AG04449 (cell line): ENCODE measurements around the gene IGF2BP2.

Source experiments
- CTCF ChIA-PET: fragments of 350-600 bp; formaldehyde crosslinking; extraction: SDS; loops from one replicate; lab custom pipeline; 2021; ENCODE audit warnings: antibody characterized with exemption; lab: Yijun Ruan, JAX
- POLR2A ChIA-PET: fragments of 400-600, 350-600 bp; formaldehyde crosslinking; extraction: SDS; loops from one replicate; lab custom pipeline; 2020; ENCODE audit warnings: antibody characterized with exemption, inconsistent platforms; lab: Yijun Ruan, JAX
- DNase-seq: peaks from one replicate; pipeline ENCODE4 v3.0.0-alpha.2; 2010; ENCODE audit warnings: low read depth, low spot score
- H3K4me3 ChIP-seq: 2 replicates; pipeline ENCODE4 v1.5.1; 2011; ENCODE audit warnings: low read depth, mild to moderate bottlenecking, control low read depth, low read length
- CTCF ChIP-seq: IDR thresholded peaks from one replicate; pipeline ENCODE4 v1.5.1; 2011; ENCODE audit warnings: mild to moderate bottlenecking, moderate library complexity, low read length, control low read depth, inconsistent platforms; ENCODE audit not compliant: insufficient read depth; ENCODE audit errors: missing control alignments

IGF2BP2 gene

GRCh38 chr3:185852635-185853034 lies 27.8 kb upstream of the IGF2BP2 start:
- no peak for DNase-seq
- CTCF ChIA-PET = no interaction called here
- POLR2A ChIA-PET = no interaction called here
- no peak overlapping the region for H3K4me3 ChIP-seq
- TF ChIP-seq CTCF = no peak

DNA sequence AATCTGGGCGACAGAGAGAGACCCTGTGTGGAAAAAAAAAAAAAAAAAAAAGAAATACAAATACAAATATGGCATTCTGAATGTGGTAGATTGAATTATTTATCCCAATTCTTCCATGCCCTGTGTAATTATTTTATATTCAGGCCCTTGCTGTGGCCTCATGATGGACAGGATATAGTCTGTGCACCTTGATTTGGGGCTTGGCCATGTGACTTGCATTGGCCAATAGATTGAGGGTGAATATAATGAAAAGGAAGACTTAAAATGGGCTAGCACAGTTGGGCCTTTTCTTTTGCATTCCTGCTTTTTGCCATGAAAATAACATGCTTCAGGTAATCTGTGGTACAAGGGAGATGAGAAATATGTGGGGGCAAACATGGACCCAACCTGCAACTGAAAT lies 27.1 kb upstream of the IGF2BP2 start:
- no peak for DNase-seq
- TF ChIP-seq CTCF = no peak
- no peak overlapping the region for H3K4me3 ChIP-seq
- POLR2A ChIA-PET = no interaction called here
- CTCF ChIA-PET = no interaction called here

- ChIA-PET POLR2A (no interaction called here), CTCF (interaction anchor here (1.0 to 1.3 kb wide), 3 partner anchors 8 to 191 kb away, joined by 3 read pairs; no protein-coding TSS in a partner anchor)
- no peak for DNase-seq
- H3K4me3 ChIP-seq = no peak overlapping the region
- TF ChIP-seq CTCF = no peak
Measured at GRCh38 chr3:185851046-185851445, 26.2 kb upstream of the IGF2BP2 start.

GRCh38 chr3:185847506-185847905 lies 22.7 kb upstream of the IGF2BP2 start:
- POLR2A ChIA-PET = no interaction called here

DNA sequence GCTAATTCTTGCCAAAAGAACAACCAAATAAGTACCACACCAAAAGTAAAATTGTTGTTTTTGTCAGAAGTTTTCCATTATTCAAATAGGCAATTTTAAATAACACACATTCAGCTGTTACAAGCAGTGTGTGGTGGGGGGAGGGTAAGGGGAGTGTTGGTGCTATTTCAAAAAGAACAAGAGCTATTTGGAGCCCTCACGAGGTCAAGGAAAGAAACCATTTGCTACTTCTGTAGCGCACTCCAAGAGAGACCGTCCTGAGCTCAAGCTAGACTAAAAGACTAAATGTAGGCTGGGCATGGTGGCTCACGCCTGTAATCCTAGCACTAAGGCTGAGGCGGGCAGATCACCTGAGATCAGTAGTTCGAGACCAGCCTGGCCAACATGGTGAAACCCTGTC lies 21.2 kb upstream of the IGF2BP2 start:
- POLR2A ChIA-PET = interaction anchor here (0.7 kb wide), 1 partner anchor 25 kb away, joined by 3 read pairs; no protein-coding TSS in a partner anchor
- DNase-seq = no peak
- H3K4me3 ChIP-seq = no peak overlapping the region
- CTCF ChIA-PET = interaction anchor here (0.6 to 1.1 kb wide), 2 partner anchors 28 to 97 kb away, joined by 3 read pairs; no protein-coding TSS in a partner anchor
- no peak for TF ChIP-seq CTCF

More at GRCh38 chr3:185847506-185847905, 22.7 kb upstream of the IGF2BP2 start:
- no peak overlapping the region for H3K4me3 ChIP-seq
- CTCF ChIA-PET = interaction anchor here (1.0 to 1.2 kb wide), 2 partner anchors 79 to 187 kb away, joined by 3 to 4 read pairs; no protein-coding TSS in a partner anchor
- TF ChIP-seq CTCF = no peak
- no peak for DNase-seq

DNA sequence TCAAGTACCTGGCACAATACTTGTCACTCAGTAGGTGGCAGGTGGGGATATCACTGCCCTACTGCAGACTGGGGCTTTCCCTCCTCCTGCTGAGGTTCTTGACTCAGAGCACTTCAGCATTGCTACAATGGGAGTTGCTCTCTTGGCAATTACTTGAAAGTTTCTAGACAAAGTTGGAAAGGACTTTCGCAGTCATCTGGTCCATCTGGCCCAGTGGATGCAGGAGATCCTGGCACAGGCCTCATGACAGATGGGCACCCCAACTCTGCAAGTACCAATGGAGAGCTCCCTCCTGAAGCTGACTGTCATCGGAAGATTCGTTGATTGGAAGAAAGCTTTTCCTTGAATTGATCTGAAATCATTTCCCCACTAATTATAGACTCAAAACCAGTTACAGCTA lies 19.2 kb upstream of the IGF2BP2 start:
- no peak for TF ChIP-seq CTCF

More for the DNA sequence above, 19.2 kb upstream of the IGF2BP2 start:
- POLR2A ChIA-PET = no interaction called here
- no peak overlapping the region for H3K4me3 ChIP-seq
- CTCF ChIA-PET = interaction anchor here (1.0 kb wide), 1 partner anchor 63 kb away, joined by 3 read pairs; no protein-coding TSS in a partner anchor
- DNase-seq = no peak
